WTC11 (cell line): ENCODE measurements around the gene CARM1. TPM values are rescaled to one million over a fixed set of nuclear protein-coding genes. Genes with fewer than 3 reads are reported as not detected.

Source experiments
- ATAC-seq: fragments of 200-7000 bp; cut with Tn5 transposase; 2 replicates; pipeline ENCODE4 v1.10.0; 2021; ENCODE audit warnings: mild to moderate bottlenecking, moderate library complexity
- CTCF ChIA-PET: fragments of 300-600 bp; sonication (Branson Sonifier 250); formaldehyde crosslinking; loops from one replicate; lab custom pipeline; 2021; ENCODE audit warnings: antibody characterized with exemption; lab: Charles Lee
- POLR2A ChIA-PET: fragments of 350-600 bp; sonication (Branson Sonifier 250); formaldehyde crosslinking; loops from one replicate; lab custom pipeline; 2021; ENCODE audit warnings: antibody characterized with exemption; lab: Charles Lee
- DNase-seq: peaks from one replicate; pipeline ENCODE4 v3.0.0; 2021; ENCODE audit warnings: low spot score
- H3K27ac Mint-ChIP-seq: 2 replicates; pipeline ENCODE4 v1.8.0; 2021; ENCODE audit warnings: mixed read lengths
- H3K27me3 Mint-ChIP-seq: 2 replicates; pipeline ENCODE4 v1.8.0; 2021; ENCODE audit warnings: low read depth, mild to moderate bottlenecking, moderate library complexity, mixed read lengths
- H3K36me3 Mint-ChIP-seq: 2 replicates; pipeline ENCODE4 v1.8.0; 2021; ENCODE audit warnings: mixed read lengths
- H3K4me1 Mint-ChIP-seq: 2 replicates; pipeline ENCODE4 v1.8.0; 2022; ENCODE audit warnings: mixed read lengths
- H3K4me3 Mint-ChIP-seq: 2 replicates; pipeline ENCODE4 v1.8.0; 2021; ENCODE audit warnings: mild to moderate bottlenecking, moderate library complexity, mixed read lengths
- H3K9me3 Mint-ChIP-seq: 2 replicates; pipeline ENCODE4 v1.8.0; 2021; ENCODE audit warnings: mixed read lengths
- CBFB ChIP-seq: sonication (generic); formaldehyde crosslinking; IDR thresholded peaks from 2 replicates; pipeline ENCODE4 v1.8.1; 2022; ENCODE audit warnings: mild to moderate bottlenecking, low read depth, missing genetic modification reagents
- CREB1 ChIP-seq: sonication (generic); formaldehyde crosslinking; IDR thresholded peaks from 2 replicates; pipeline ENCODE4 v1.8.0; 2023; ENCODE audit warnings: mild to moderate bottlenecking, missing genetic modification reagents
- ELF4 ChIP-seq: sonication (generic); formaldehyde crosslinking; IDR thresholded peaks from 2 replicates; pipeline ENCODE4 v1.8.1; 2022; ENCODE audit warnings: low read depth, mild to moderate bottlenecking, moderate library complexity, missing genetic modification reagents
- FOXK1 ChIP-seq: sonication (generic); formaldehyde crosslinking; IDR thresholded peaks from 2 replicates; pipeline ENCODE4 v1.8.0; 2022; ENCODE audit warnings: mild to moderate bottlenecking, moderate library complexity, missing genetic modification reagents
- FOXP1 ChIP-seq: sonication (generic); formaldehyde crosslinking; IDR thresholded peaks from 2 replicates; pipeline ENCODE4 v1.8.0; 2022; ENCODE audit warnings: missing genetic modification reagents, mild to moderate bottlenecking, moderate library complexity, borderline replicate concordance
- GTF2I ChIP-seq: fragments of 250-450 bp; sonication (Bioruptor Pico); conservative IDR thresholded peaks from 2 replicates; pipeline ENCODE4 v1.4.0; 2021; ENCODE audit warnings: mild to moderate bottlenecking
- MYBL2 ChIP-seq: sonication (generic); formaldehyde crosslinking; IDR thresholded peaks from 2 replicates; pipeline ENCODE4 v1.8.1; 2023; ENCODE audit warnings: mild to moderate bottlenecking, moderate library complexity, missing genetic modification reagents
- NFYB ChIP-seq: sonication (generic); formaldehyde crosslinking; conservative IDR thresholded peaks from 2 replicates; pipeline ENCODE4 v1.8.0; 2022; ENCODE audit warnings: low read depth, missing genetic modification reagents
- PRRX2 ChIP-seq: fragments of 250-450 bp; sonication (Bioruptor Pico); IDR thresholded peaks from 2 replicates; pipeline ENCODE4 v1.8.0; 2021; ENCODE audit warnings: mild to moderate bottlenecking
- SP1 ChIP-seq: sonication (generic); formaldehyde crosslinking; conservative IDR thresholded peaks from 2 replicates; pipeline ENCODE4 v1.8.1; 2022; ENCODE audit warnings: missing genetic modification reagents
- TEAD1 ChIP-seq: sonication (generic); formaldehyde crosslinking; IDR thresholded peaks from 2 replicates; pipeline ENCODE4 v1.8.0; 2022; ENCODE audit warnings: mild to moderate bottlenecking, missing genetic modification reagents
- TP53 ChIP-seq: sonication (generic); formaldehyde crosslinking; IDR thresholded peaks from 2 replicates; pipeline ENCODE4 v1.8.1; 2023; ENCODE audit warnings: mild to moderate bottlenecking, missing genetic modification reagents
- ZBTB21 ChIP-seq: sonication (generic); formaldehyde crosslinking; IDR thresholded peaks from 2 replicates; pipeline ENCODE4 v1.8.1; 2023; ENCODE audit warnings: mild to moderate bottlenecking, missing genetic modification reagents, borderline replicate concordance
- ZNF263 ChIP-seq: sonication (generic); formaldehyde crosslinking; IDR thresholded peaks from 2 replicates; pipeline ENCODE4 v1.8.1; 2022; ENCODE audit warnings: low read depth, mild to moderate bottlenecking, moderate library complexity, missing genetic modification reagents
- total RNA-seq: library from RNA; stranded (reverse); gene quantifications from 3 replicates; pipeline ENCODE4 v1.2.3, GENCODE V29; 2021
- TF ChIP-seq, protein P1 (sequence below): sonication (generic); formaldehyde crosslinking; IDR thresholded peaks from 2 replicates; pipeline ENCODE4 v1.8.1; 2023; ENCODE audit warnings: mild to moderate bottlenecking, missing genetic modification reagents, moderate library complexity
- TF ChIP-seq, protein P2 (sequence below): fragments of 250-450 bp; sonication (Bioruptor Pico); IDR thresholded peaks from 2 replicates; pipeline ENCODE4 v1.9.0; 2021; ENCODE audit warnings: mild to moderate bottlenecking
- TF ChIP-seq, protein P3 (sequence below): sonication (generic); formaldehyde crosslinking; IDR thresholded peaks from 2 replicates; pipeline ENCODE4 v1.8.0; 2023; ENCODE audit warnings: missing genetic modification reagents
- TF ChIP-seq, protein P4 (sequence below): sonication (generic); formaldehyde crosslinking; IDR thresholded peaks from 2 replicates; pipeline ENCODE4 v1.8.1; 2022; ENCODE audit warnings: low read depth, mild to moderate bottlenecking, moderate library complexity, missing genetic modification reagents, borderline replicate concordance
- TF ChIP-seq, protein P5 (sequence below): fragments of 250-450 bp; sonication (Bioruptor Pico); IDR thresholded peaks from 2 replicates; pipeline ENCODE4 v1.9.0; 2021; ENCODE audit warnings: moderate library complexity, mild to moderate bottlenecking, inconsistent platforms, borderline replicate concordance
- TF ChIP-seq, protein P6 (sequence below): sonication (generic); formaldehyde crosslinking; IDR thresholded peaks from 2 replicates; pipeline ENCODE4 v1.8.1; 2023; ENCODE audit warnings: mild to moderate bottlenecking, moderate library complexity, missing genetic modification reagents
- TF ChIP-seq, protein P7 (sequence below): fragments of 250-450 bp; sonication (Bioruptor Pico); IDR thresholded peaks from 2 replicates; pipeline ENCODE4 v1.8.0; 2021; ENCODE audit warnings: mild to moderate bottlenecking

The CARM1 gene
- total RNA-seq, 1 experiment from 2014 or later, result 125 TPM

DNA sequence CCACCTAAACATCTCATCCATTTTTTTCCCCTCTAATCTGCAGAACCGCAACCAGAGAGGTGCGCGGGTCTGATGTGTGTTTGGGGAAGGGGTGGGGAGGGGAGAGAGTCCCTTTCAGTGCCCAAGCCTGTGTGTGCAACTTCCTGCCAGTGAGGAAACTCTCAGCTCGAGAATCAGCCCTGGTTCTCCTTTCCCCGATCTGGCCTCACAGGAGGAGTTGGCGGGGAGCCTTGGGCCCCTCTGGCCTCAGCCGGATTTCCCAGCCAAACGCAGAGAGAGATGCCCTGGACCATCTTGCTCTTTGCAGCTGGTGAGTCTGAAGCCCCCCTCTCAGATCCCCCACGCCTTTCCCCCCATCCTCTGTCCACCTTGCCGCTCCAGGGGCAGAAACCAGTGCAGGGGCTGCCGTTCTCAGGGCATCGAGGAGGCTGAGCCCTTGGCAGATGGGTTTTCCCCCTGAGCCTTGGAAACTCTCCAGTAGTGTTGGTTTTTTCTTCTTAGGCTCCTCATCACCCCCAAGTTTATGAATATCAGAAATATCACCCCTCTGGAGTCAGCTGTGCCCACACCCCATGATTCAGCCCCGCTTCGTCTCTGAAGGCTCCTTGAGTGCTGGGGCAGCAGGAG is 23.0 kb upstream of the CARM1 start, which contains the start of gene C19orf38 (continued):
- TF ChIP-seq GTF2I (CRISPR knock-in tag), result no peak
- TF ChIP-seq MYBL2, result no peak
- TF ChIP-seq NFYB (CRISPR knock-in tag), result no peak
- TF ChIP-seq, protein P1, sequence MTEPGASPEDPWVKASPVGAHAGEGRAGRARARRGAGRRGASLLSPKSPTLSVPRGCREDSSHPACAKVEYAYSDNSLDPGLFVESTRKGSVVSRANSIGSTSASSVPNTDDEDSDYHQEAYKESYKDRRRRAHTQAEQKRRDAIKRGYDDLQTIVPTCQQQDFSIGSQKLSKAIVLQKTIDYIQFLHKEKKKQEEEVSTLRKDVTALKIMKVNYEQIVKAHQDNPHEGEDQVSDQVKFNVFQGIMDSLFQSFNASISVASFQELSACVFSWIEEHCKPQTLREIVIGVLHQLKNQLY (CRISPR knock-in tag), result no peak
- TF ChIP-seq PRRX2 (CRISPR knock-in tag), result no peak
- TF ChIP-seq, protein P2, sequence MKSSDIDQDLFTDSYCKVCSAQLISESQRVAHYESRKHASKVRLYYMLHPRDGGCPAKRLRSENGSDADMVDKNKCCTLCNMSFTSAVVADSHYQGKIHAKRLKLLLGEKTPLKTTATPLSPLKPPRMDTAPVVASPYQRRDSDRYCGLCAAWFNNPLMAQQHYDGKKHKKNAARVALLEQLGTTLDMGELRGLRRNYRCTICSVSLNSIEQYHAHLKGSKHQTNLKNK, result no peak
- TF ChIP-seq, protein P3, sequence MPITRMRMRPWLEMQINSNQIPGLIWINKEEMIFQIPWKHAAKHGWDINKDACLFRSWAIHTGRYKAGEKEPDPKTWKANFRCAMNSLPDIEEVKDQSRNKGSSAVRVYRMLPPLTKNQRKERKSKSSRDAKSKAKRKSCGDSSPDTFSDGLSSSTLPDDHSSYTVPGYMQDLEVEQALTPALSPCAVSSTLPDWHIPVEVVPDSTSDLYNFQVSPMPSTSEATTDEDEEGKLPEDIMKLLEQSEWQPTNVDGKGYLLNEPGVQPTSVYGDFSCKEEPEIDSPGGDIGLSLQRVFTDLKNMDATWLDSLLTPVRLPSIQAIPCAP (CRISPR knock-in tag), result no peak

DNA sequence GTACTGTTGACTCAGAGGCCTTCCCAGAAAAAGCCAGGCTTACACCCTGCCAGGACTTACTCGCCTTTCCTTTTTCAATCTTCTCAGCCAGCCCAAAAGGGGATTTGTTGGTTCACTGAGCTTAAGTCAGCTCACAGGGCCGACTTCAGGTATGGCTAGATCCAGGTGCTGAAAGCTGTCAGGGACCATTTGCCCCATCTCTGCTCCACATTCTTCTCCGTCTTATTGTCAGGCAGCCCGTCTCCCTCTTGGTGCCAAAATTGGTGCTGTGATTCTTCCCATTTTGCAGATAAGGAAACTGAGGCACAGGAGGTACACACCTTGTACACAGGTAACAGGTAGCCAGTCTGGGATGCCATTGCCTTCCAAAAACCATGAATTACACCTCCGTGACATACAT is 20.7 kb upstream of the CARM1 start:
- ChIA-PET POLR2A (no interaction called here), CTCF (interaction anchor here (0.6 to 2.5 kb wide), 6 partner anchors 11 to 25 kb away, joined by 3 to 11 read pairs (median 6); no protein-coding TSS in a partner anchor)
- Mint-ChIP-seq H3K27me3 (peaks cover 34% of the 10 kb centered on the region), H3K36me3 (no peaks in the 10 kb centered on the region), H3K4me3 (no peak overlapping the region), H3K27ac (no peak overlapping the region), H3K9me3 (peaks cover 10% of the 10 kb centered on the region), H3K4me1 (no peaks in the 10 kb centered on the region)
- ATAC-seq (no peak), DNase-seq (no peak)
- TF ChIP-seq ELF4 (CRISPR knock-in tag), result no peak
- TF ChIP-seq GTF2I (CRISPR knock-in tag), result peak; percentile 48; the same call in 1 of the 2 replicates

DNA sequence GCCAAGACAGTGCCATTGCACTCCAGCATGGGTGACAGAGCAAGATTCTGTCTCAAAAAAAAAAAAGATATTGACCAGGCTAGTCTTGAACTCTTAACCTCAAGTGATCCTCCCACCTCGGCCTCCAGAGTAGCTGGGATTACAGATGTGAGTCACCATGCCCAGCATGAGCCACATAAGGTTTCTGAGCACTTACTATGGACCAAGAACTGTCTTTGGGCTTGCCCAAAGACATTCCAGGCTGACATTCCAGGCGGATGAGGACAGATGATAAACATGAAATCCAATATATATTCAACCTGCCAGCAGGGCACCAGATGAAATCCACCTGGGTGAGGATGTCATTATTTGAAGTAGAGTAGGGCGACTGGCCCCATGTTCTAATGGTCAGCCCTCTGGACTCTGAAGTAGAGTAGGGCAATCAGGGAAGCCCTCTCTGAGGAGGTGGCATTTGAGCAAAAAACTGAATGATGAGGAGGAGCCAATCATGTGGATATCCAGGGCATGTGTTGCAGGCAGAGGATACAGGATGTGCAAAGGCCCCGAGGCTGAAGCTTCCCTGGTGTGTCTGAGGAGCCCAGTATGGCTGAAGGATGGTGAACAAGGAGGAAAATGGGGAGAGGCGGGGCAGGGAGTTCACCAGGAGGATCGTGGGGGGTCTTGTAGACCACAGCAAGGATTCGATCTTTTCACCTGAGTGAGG is 19.1 kb upstream of the CARM1 start:
- ChIA-PET CTCF (interaction anchor here (1.5 to 4.4 kb wide), 4 partner anchors 9 to 18 kb away, joined by 7 to 75 read pairs (median 10); no protein-coding TSS in a partner anchor), POLR2A (no interaction called here)
- Mint-ChIP-seq H3K27me3 (peaks cover 29% of the 10 kb centered on the region), H3K27ac (no peak overlapping the region), H3K36me3 (no peaks in the 10 kb centered on the region), H3K4me1 (no peaks in the 10 kb centered on the region), H3K9me3 (peaks cover 5% of the 10 kb centered on the region; the same call in 1 of the 2 replicates), H3K4me3 (no peak overlapping the region)
- DNase-seq (no peak), ATAC-seq (no peak)
- TF ChIP-seq TP53 (CRISPR knock-in tag) (no peak), SP1 (CRISPR knock-in tag) (no peak), FOXP1 (CRISPR knock-in tag) (no peak), CREB1 (CRISPR knock-in tag) (no peak), TEAD1 (CRISPR knock-in tag) (no peak), ZNF263 (CRISPR knock-in tag) (no peak), CBFB (CRISPR knock-in tag) (no peak), NFYB (CRISPR knock-in tag) (no peak), ZBTB21 (CRISPR knock-in tag) (no peak), FOXK1 (CRISPR knock-in tag) (no peak)
- TF ChIP-seq, protein P4, sequence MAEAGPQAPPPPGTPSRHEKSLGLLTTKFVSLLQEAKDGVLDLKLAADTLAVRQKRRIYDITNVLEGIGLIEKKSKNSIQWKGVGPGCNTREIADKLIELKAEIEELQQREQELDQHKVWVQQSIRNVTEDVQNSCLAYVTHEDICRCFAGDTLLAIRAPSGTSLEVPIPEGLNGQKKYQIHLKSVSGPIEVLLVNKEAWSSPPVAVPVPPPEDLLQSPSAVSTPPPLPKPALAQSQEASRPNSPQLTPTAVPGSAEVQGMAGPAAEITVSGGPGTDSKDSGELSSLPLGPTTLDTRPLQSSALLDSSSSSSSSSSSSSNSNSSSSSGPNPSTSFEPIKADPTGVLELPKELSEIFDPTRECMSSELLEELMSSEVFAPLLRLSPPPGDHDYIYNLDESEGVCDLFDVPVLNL, result no peak
- TF ChIP-seq, protein P5, sequence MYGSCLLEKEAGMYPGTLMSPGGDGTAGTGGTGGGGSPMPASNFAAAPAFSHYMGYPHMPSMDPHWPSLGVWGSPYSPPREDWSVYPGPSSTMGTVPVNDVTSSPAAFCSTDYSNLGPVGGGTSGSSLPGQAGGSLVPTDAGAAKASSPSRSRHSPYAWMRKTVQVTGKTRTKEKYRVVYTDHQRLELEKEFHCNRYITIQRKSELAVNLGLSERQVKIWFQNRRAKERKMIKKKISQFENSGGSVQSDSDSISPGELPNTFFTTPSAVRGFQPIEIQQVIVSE (CRISPR knock-in tag), result no peak
- TF ChIP-seq, protein P6, sequence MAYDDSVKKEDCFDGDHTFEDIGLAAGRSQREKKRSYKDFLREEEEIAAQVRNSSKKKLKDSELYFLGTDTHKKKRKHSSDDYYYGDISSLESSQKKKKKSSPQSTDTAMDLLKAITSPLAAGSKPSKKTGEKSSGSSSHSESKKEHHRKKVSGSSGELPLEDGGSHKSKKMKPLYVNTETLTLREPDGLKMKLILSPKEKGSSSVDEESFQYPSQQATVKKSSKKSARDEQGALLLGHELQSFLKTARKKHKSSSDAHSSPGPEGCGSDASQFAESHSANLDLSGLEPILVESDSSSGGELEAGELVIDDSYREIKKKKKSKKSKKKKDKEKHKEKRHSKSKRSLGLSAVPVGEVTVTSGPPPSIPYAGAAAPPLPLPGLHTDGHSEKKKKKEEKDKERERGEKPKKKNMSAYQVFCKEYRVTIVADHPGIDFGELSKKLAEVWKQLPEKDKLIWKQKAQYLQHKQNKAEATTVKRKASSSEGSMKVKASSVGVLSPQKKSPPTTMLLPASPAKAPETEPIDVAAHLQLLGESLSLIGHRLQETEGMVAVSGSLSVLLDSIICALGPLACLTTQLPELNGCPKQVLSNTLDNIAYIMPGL (CRISPR knock-in tag), result no peak
- TF ChIP-seq, protein P7, sequence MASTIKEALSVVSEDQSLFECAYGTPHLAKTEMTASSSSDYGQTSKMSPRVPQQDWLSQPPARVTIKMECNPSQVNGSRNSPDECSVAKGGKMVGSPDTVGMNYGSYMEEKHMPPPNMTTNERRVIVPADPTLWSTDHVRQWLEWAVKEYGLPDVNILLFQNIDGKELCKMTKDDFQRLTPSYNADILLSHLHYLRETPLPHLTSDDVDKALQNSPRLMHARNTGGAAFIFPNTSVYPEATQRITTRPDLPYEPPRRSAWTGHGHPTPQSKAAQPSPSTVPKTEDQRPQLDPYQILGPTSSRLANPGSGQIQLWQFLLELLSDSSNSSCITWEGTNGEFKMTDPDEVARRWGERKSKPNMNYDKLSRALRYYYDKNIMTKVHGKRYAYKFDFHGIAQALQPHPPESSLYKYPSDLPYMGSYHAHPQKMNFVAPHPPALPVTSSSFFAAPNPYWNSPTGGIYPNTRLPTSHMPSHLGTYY (CRISPR knock-in tag), result no peak
- TF ChIP-seq, protein P1 (CRISPR knock-in tag), result no peak
